H1 (cell line): ENCODE measurements around the gene SYNJ2BP. TPM values are rescaled to one million over a fixed set of nuclear protein-coding genes. Genes with fewer than 3 reads are reported as not detected.

Source experiments
- CTCF ChIA-PET: fragments of 300-600 bp; sonication (Branson Sonifier 250); formaldehyde crosslinking; loops from one replicate; lab custom pipeline; 2021; ENCODE audit not compliant: partially characterized antibody; lab: Charles Lee
- POLR2A ChIA-PET: fragments of 300-600 bp; sonication (Branson Sonifier 250); formaldehyde crosslinking; loops from one replicate; lab custom pipeline; 2021; ENCODE audit warnings: inconsistent platforms; ENCODE audit not compliant: partially characterized antibody; lab: Charles Lee
- DNase-seq, 2 experiments: peaks; one replicate each; pipeline versions ENCODE4 v3.0.0 to v3.0.0-alpha.2; 2010 to 2022; ENCODE audit warnings: low spot score in 2 of 2, low read depth in 1 of 2, mixed read lengths in 1 of 2
- FAIRE-seq: peaks from 2 replicates; lab custom pipeline; 2011; peaks lifted over from hg19 to GRCh38; lab: Jason Lieb, UNC
- H2AFZ ChIP-seq: 2 replicates; pipeline ENCODE4 v1.8.1; 2012; ENCODE audit warnings: low read length, inconsistent platforms
- H2AK5ac ChIP-seq: 2 replicates; pipeline ENCODE4 v1.6.1; 2013; ENCODE audit warnings: low read depth, low read length
- H2BK120ac ChIP-seq: replicated peaks from 2 replicates; pipeline ENCODE3; 2013; ENCODE audit warnings: low read depth, low read length, inconsistent platforms
- H2BK12ac ChIP-seq: 2 replicates; pipeline ENCODE4 v1.6.1; 2013; ENCODE audit warnings: low read depth, low read length
- H2BK15ac ChIP-seq: 2 replicates; pipeline ENCODE4 v1.6.1; 2013; ENCODE audit warnings: low read length
- H2BK20ac ChIP-seq: 2 replicates; pipeline ENCODE4 v1.6.1; 2013; ENCODE audit warnings: low read length
- H2BK5ac ChIP-seq: 2 replicates; pipeline ENCODE4 v1.6.1; 2013; ENCODE audit warnings: low read depth, low read length
- H3K14ac ChIP-seq: 2 replicates; pipeline ENCODE4 v1.6.1; 2013; ENCODE audit warnings: inconsistent platforms; ENCODE audit not compliant: insufficient read length
- H3K18ac ChIP-seq: 2 replicates; pipeline ENCODE4 v1.6.1; 2013; ENCODE audit warnings: low read length; ENCODE audit errors: extremely low read depth
- H3K23ac ChIP-seq: 2 replicates; pipeline ENCODE4 v1.6.1; 2013; ENCODE audit warnings: inconsistent platforms; ENCODE audit not compliant: insufficient read length
- H3K23me2 ChIP-seq: 2 replicates; pipeline ENCODE4 v1.6.1; 2013; ENCODE audit warnings: low read depth, low read length
- H3K27ac ChIP-seq: 2 replicates; pipeline ENCODE4 v1.6.1; 2011; ENCODE audit warnings: low read depth, low read length, inconsistent platforms
- H3K27me3 ChIP-seq, 4 experiments: replicated peaks in 1 of 4; 1 replicate in 1 of 4; 2 replicates in 3 of 4; pipeline versions ENCODE4 v1.6.1 to v1.8.1; 2011 to 2013; ENCODE audit warnings: low read length in 3 of 4, mild to moderate bottlenecking in 3 of 4, inconsistent platforms in 2 of 4, mixed read lengths in 2 of 4, moderate library complexity in 1 of 4; ENCODE audit not compliant: control insufficient read depth in 3 of 4, insufficient read depth in 3 of 4; ENCODE audit errors: extremely low read depth in 1 of 4
- H3K36me3 ChIP-seq, 4 experiments: 2 replicates each; pipeline versions ENCODE4 v1.6.1 to v1.8.1; 2011 to 2013; ENCODE audit warnings: mild to moderate bottlenecking in 4 of 4, low read length in 3 of 4, moderate library complexity in 2 of 4, control low read depth in 1 of 4, inconsistent platforms in 1 of 4; ENCODE audit not compliant: insufficient read depth in 4 of 4, control insufficient read depth in 2 of 4
- H3K4ac ChIP-seq: replicated peaks from 2 replicates; pipeline ENCODE3; 2013; ENCODE audit warnings: low read length, low read depth, mixed read lengths, inconsistent platforms; ENCODE audit not compliant: insufficient read length
- H3K4me1 ChIP-seq, 4 experiments: replicated peaks in 1 of 4; 1 replicate in 1 of 4; 2 replicates in 3 of 4; pipeline versions ENCODE4 v1.6.1 to v1.8.1; 2011 to 2013; ENCODE audit warnings: low read length in 3 of 4, inconsistent platforms in 2 of 4, mixed read lengths in 1 of 4; ENCODE audit not compliant: insufficient read depth in 4 of 4, control insufficient read depth in 3 of 4
- H3K4me2 ChIP-seq, 2 experiments: 2 replicates each; pipeline versions ENCODE4 v1.6.1 to v1.8.1; 2011 to 2013; ENCODE audit warnings: low read depth in 2 of 2, low read length in 2 of 2, control low read depth in 1 of 2, inconsistent platforms in 1 of 2, mild to moderate bottlenecking in 1 of 2; ENCODE audit not compliant: insufficient read depth in 1 of 2
- H3K4me3 ChIP-seq, 4 experiments: fragments of 200-600, 300-600 bp in 1 of 4; sonication (generic), shearing (Covaris generic), sonication (Bioruptor Twin) in 1 of 4; 2 replicates each; pipeline versions ENCODE4 v1.5.1 to v1.8.1; 2011 to 2016; ENCODE audit warnings: low read length in 4 of 4, low read depth in 3 of 4, control low read depth in 2 of 4, inconsistent platforms in 2 of 4, mild to moderate bottlenecking in 2 of 4, mixed read lengths in 1 of 4, moderate library complexity in 1 of 4; ENCODE audit not compliant: insufficient read depth in 2 of 4; ENCODE audit errors: extremely low read depth in 1 of 4
- H3K56ac ChIP-seq: replicated peaks from 2 replicates; pipeline ENCODE3; 2013; ENCODE audit warnings: low read depth, mild to moderate bottlenecking, mixed read lengths, low read length, inconsistent platforms; ENCODE audit not compliant: insufficient read length
- H3K79me1 ChIP-seq: 2 replicates; pipeline ENCODE4 v1.6.1; 2013; ENCODE audit warnings: low read depth, low read length, control low read depth
- H3K79me2 ChIP-seq, 2 experiments: 2 replicates each; pipeline versions ENCODE4 v1.6.1 to v1.8.1; 2012 to 2013; ENCODE audit warnings: low read length in 2 of 2, mild to moderate bottlenecking in 2 of 2, inconsistent platforms in 1 of 2; ENCODE audit not compliant: insufficient read depth in 2 of 2, control insufficient read depth in 1 of 2
- H3K9ac ChIP-seq, 4 experiments: replicated peaks in 1 of 4; 1 replicate in 1 of 4; 2 replicates in 3 of 4; pipeline versions ENCODE4 v1.6.1 to v1.8.1; 2011 to 2013; ENCODE audit warnings: low read depth in 3 of 4, low read length in 3 of 4, control low read depth in 2 of 4, mild to moderate bottlenecking in 2 of 4, moderate library complexity in 2 of 4, inconsistent platforms in 1 of 4; ENCODE audit errors: extremely low read depth in 1 of 4
- H3K9me3 ChIP-seq, 2 experiments: 2 replicates each; pipeline versions ENCODE4 v1.6.1 to v1.8.1; 2012 to 2013; ENCODE audit warnings: mild to moderate bottlenecking in 2 of 2, moderate library complexity in 2 of 2, control low read depth in 1 of 2, inconsistent platforms in 1 of 2, low read depth in 1 of 2, low read length in 1 of 2, mixed read lengths in 1 of 2; ENCODE audit not compliant: insufficient read depth in 2 of 2
- H4K20me1 ChIP-seq, 2 experiments: replicated peaks in 1 of 2; 2 replicates each; pipeline versions ENCODE3 to v1.8.1; 2011 to 2013; ENCODE audit warnings: inconsistent platforms in 2 of 2, low read length in 2 of 2, mild to moderate bottlenecking in 1 of 2; ENCODE audit not compliant: insufficient read depth in 2 of 2, control insufficient read depth in 1 of 2
- H4K5ac ChIP-seq: 2 replicates; pipeline ENCODE4 v1.6.1; 2013; ENCODE audit warnings: low read length, low read depth, mixed read lengths, inconsistent platforms; ENCODE audit not compliant: insufficient read length
- H4K8ac ChIP-seq: 2 replicates; pipeline ENCODE4 v1.8.0; 2013; ENCODE audit warnings: mild to moderate bottlenecking, moderate library complexity, low read length, inconsistent platforms; ENCODE audit not compliant: insufficient read depth; ENCODE audit errors: extremely low read depth
- H4K91ac ChIP-seq: replicated peaks from 2 replicates; pipeline ENCODE3; 2013; ENCODE audit warnings: low read length, mixed read lengths, inconsistent platforms; ENCODE audit not compliant: insufficient read length
- SP2 ChIP-seq: IDR thresholded peaks from 2 replicates; pipeline ENCODE4 v1.6.1; 2012; ENCODE audit warnings: mild to moderate bottlenecking, low read length, inconsistent platforms
- WGBS, 2 experiments: shearing (Covaris generic) in 1 of 2; methylation state at CpG; one replicate each; pipeline versions ENCODE4 v1.1.6 to v1.1.7; 2013 to 2015; ENCODE audit warnings: low lambda C conversion rate in 2 of 2, mixed read lengths in 2 of 2, inconsistent platforms in 1 of 2, low coverage in 1 of 2, missing lambda C conversion rate in 1 of 2; ENCODE audit not compliant: insufficient replicate concordance in 2 of 2, insufficient coverage in 1 of 2, insufficient read length in 1 of 2; ENCODE audit errors: extremely low coverage in 1 of 2, missing lambda C conversion rate in 1 of 2; 5-methylcytosine and 5-hydroxymethylcytosine counted together
- polyA plus RNA-seq, 7 experiments: library from polyadenylated mRNA; depleted of rRNA in 3 of 7; stranded (reverse) in 5 of 7; unstranded in 2 of 7; fragments of >200 nt in 5 of 7; fragments of 200-250 nt in 2 of 7; gene quantifications; 1 replicate in 5 of 7; 2 replicates in 1 of 7; 4 replicates in 1 of 7; pipeline versions ENCODE4 v1.2.1 to v1.2.3, GENCODE V29; 2011 to 2013; ENCODE audit warnings: missing spikeins in 2 of 7, mixed read lengths in 2 of 7
- total RNA-seq: library from RNA; stranded (reverse); fragmentation: NEBNext Ultra II Directional; extraction: Animal tissue kit (Norgen Biotek cat#: 25700); gene quantifications from 2 replicates; pipeline ENCODE4 v1.2.1, GENCODE V29; 2021

Gene SYNJ2BP
- total and polyA plus RNA-seq, 2 of the 8 experiments (the other 6 are each of a cell fraction or from before 2014, with no cell fraction given): 9.6 to 30.6 TPM

GRCh38 chr14:70378696-70379095 is 38.2 kb downstream of the SYNJ2BP start:
- no peaks in the 10 kb centered on the region for H3K79me2 ChIP-seq
- H2AK5ac ChIP-seq: no peak overlapping the region
- ChIA-PET POLR2A (no interaction called here), CTCF (no interaction called here)
- H2BK15ac ChIP-seq: no peak overlapping the region
- no peak for TF ChIP-seq SP2
- H2BK20ac ChIP-seq: no peak overlapping the region
- H4K8ac ChIP-seq: no peak overlapping the region
- peaks cover 0 to 1% (median 0%) of the 10 kb centered on the region in 4 experiments; a peak in 1 of 7 replicates for H3K27me3 ChIP-seq
- no peak overlapping the region for H3K18ac ChIP-seq
- H3K9me3 ChIP-seq: no peaks in the 10 kb centered on the region
- H3K36me3 ChIP-seq: peaks cover 0 to 13% (median 6%) of the 10 kb centered on the region in 4 experiments; a peak in 3 of 8 replicates
- H3K56ac ChIP-seq: no peak overlapping the region
- no peak overlapping the region for H3K27ac ChIP-seq
- H3K23me2 ChIP-seq: no peaks in the 10 kb centered on the region; the same call in 1 of the 2 replicates
- H3K14ac ChIP-seq: no peak overlapping the region
- H3K4me2 ChIP-seq: no peak overlapping the region
- no peak overlapping the region for H4K5ac ChIP-seq
- no peak for FAIRE-seq
- no peak overlapping the region for H2BK12ac ChIP-seq
- H2BK120ac ChIP-seq: no peak overlapping the region
- H3K4me3 ChIP-seq: no peak overlapping the region
- no peak overlapping the region for H3K23ac ChIP-seq
- no peak overlapping the region for H3K4ac ChIP-seq
- DNase-seq: no peak
- no peak overlapping the region for H3K9ac ChIP-seq
- no peaks in the 10 kb centered on the region for H3K79me1 ChIP-seq
- no peaks in the 10 kb centered on the region for H4K20me1 ChIP-seq
- H2BK5ac ChIP-seq: no peak overlapping the region
- H3K4me1 ChIP-seq: no peaks in the 10 kb centered on the region
- H2AFZ ChIP-seq: no peak overlapping the region
- WGBS, 2 experiments: 94% methylated on average over 1 of the region's 1 CpG; no CpG with 5 or more reads in 1 of the 2 experiments
- no peak overlapping the region for H4K91ac ChIP-seq

Other genes starting within 250 kb of the SYNJ2BP start
- 1.0 and 1.1 TPM in 2 replicates for gene SLC8A3, start 228.1 kb downstream of the SYNJ2BP start, total RNA-seq
- 0.33 and 0.38 TPM in 2 replicates for gene SLC8A3, start 228.1 kb downstream of the SYNJ2BP start, polyA plus RNA-seq (2011; rRNA removed)
- gene COX16, start 57.4 kb downstream of the SYNJ2BP start, total RNA-seq: 65.8 and 73.0 TPM in 2 replicates
- gene COX16, start 57.4 kb downstream of the SYNJ2BP start, polyA plus RNA-seq (2011; rRNA removed): 14.0 and 21.0 TPM in 2 replicates
- not detected in 2 replicates for gene ADAM21, start 35.1 kb upstream of the SYNJ2BP start, total RNA-seq
- 0.03 and 0.09 TPM in 2 replicates for gene ADAM21, start 35.1 kb upstream of the SYNJ2BP start, polyA plus RNA-seq (2011; rRNA removed)
- gene ADAM20, start 117.9 kb upstream of the SYNJ2BP start, total RNA-seq: 0.26 TPM in 1 of 2 replicates, not detected in the other
- gene ADAM20, start 117.9 kb upstream of the SYNJ2BP start, polyA plus RNA-seq (2011; rRNA removed): 0.08 and 0.11 TPM in 2 replicates
- 39.7 and 43.7 TPM in 2 replicates for gene MED6, start 183.6 kb upstream of the SYNJ2BP start, total RNA-seq
- gene MED6, start 183.6 kb upstream of the SYNJ2BP start, polyA plus RNA-seq (2011; rRNA removed): 16.9 and 33.1 TPM in 2 replicates
- 27.3 and 29.5 TPM in 2 replicates for gene TTC9, start 224.8 kb upstream of the SYNJ2BP start, total RNA-seq
- gene TTC9, start 224.8 kb upstream of the SYNJ2BP start, polyA plus RNA-seq (2011; rRNA removed): 16.5 and 21.0 TPM in 2 replicates